Measurements from ENCODE around the gene SLC2A1. TPM values are rescaled to one million over a fixed set of nuclear protein-coding genes. Genes with fewer than 3 reads are reported as not detected.

The SLC2A1 gene
- total RNA-seq (ENCODE audit: low replicate concordance), result 303 and 720 TPM in 2 replicates

- peak; percentile 98 for DNase-seq (ENCODE audit: low spot score)
- peaks cover 72% of the 10 kb centered on the region for H3K79me2 ChIP-seq (ENCODE audit: low read depth)
- peaks cover 26% of the 10 kb centered on the region for H3F3A ChIP-seq (ENCODE audit: low read depth)
- Mint-ChIP-seq H3K36me3 (peaks cover 26% of the 10 kb centered on the region), H3K27me3 (ENCODE audit: insufficient read depth, low read depth) (peaks cover 18% of the 10 kb centered on the region), H3K9me3 (no peaks in the 10 kb centered on the region), H3K4me1 (peaks cover 69% of the 10 kb centered on the region), H3K27ac (peak within 1 kb of the TSS; percentile 92), H3K4me3 (peak within 1 kb of the TSS; percentile 99)
- H3K27ac ChIP-seq, result peak within 1 kb of the TSS; percentile 84
- H3K27me3 ChIP-seq, result no peaks in the 10 kb centered on the region
- TF ChIP-seq EZH2 (IDR thresholded peaks at IDR 0.05) (peak; percentile 33), EZH2phosphoT487 (IDR thresholded peaks at IDR 0.05) (no peak), CTCF (IDR thresholded peaks at IDR 0.05) (no peak)
- peaks cover 60% of the 10 kb centered on the region for H3K4me1 ChIP-seq
- H3K4me3 ChIP-seq, result peak within 1 kb of the TSS; percentile 100
- peak within 1 kb of the TSS; percentile 82 for H3K9ac ChIP-seq
- no peaks in the 10 kb centered on the region for H3K9me3 ChIP-seq (ENCODE audit: low read depth)
- no peak within 1 kb of the TSS for H2AFZ ChIP-seq (replicated peaks)
- H3K36me3 ChIP-seq, result peaks cover 3% of the 10 kb centered on the region
- peak within 1 kb of the TSS; percentile 100 for H3K4me2 ChIP-seq
- H4K20me1 ChIP-seq (ENCODE audit: low read depth), result peaks cover 49% of the 10 kb centered on the region
These were observed at the start of gene SLC2A1 for GRCh38 chr1:42958488-42959319. Gene SLC2A1, minus strand, starts transcription at chr1:42958868. Its CDS starts 217 bp downstream, at chr1:42958651.

GRCh38 chr1:43007377-43008114 is 48.9 kb upstream of the SLC2A1 start:
- TF ChIP-seq CTCF (IDR thresholded peaks at IDR 0.05), result no peak
- TF ChIP-seq EZH2phosphoT487 (IDR thresholded peaks at IDR 0.05), result no peak
- no peak for TF ChIP-seq EZH2 (IDR thresholded peaks at IDR 0.05)
- peaks cover 4% of the 10 kb centered on the region for H3K36me3 Mint-ChIP-seq

GRCh38 chr1:43005460-43006361 is 47.0 kb upstream of the SLC2A1 start:
- H3K27ac Mint-ChIP-seq, result peak overlapping the region; percentile 98
- H3K4me1 Mint-ChIP-seq, result peaks cover 62% of the 10 kb centered on the region
- no peaks in the 10 kb centered on the region for H3K9me3 ChIP-seq (ENCODE audit: low read depth)
- H3K4me1 ChIP-seq, result peaks cover 51% of the 10 kb centered on the region
- no peaks in the 10 kb centered on the region for H3K79me2 ChIP-seq (ENCODE audit: low read depth)
- peaks cover 56% of the 10 kb centered on the region for H3F3A ChIP-seq (ENCODE audit: low read depth)
- TF ChIP-seq EZH2 (IDR thresholded peaks at IDR 0.05) (no peak), CTCF (IDR thresholded peaks at IDR 0.05) (no peak), EZH2phosphoT487 (IDR thresholded peaks at IDR 0.05) (no peak)
- peaks cover 4% of the 10 kb centered on the region for H3K27me3 Mint-ChIP-seq (ENCODE audit: insufficient read depth, low read depth)
- no peaks in the 10 kb centered on the region for H3K36me3 ChIP-seq
- H4K20me1 ChIP-seq (ENCODE audit: low read depth), result no peaks in the 10 kb centered on the region
- no peak overlapping the region for H3K4me3 ChIP-seq
- H3K4me3 Mint-ChIP-seq, result peak overlapping the region; percentile 44
- no peak overlapping the region for H3K9ac ChIP-seq
- H3K27me3 ChIP-seq, result no peaks in the 10 kb centered on the region
- H2AFZ ChIP-seq (replicated peaks), result no peak overlapping the region
- H3K4me2 ChIP-seq, result peak overlapping the region; percentile 40
- DNase-seq (ENCODE audit: low spot score), result peak; percentile 88
- H3K27ac ChIP-seq, result peak overlapping the region; percentile 77
- peaks cover 3% of the 10 kb centered on the region for H3K9me3 Mint-ChIP-seq
- H3K36me3 Mint-ChIP-seq, result peaks cover 1% of the 10 kb centered on the region

More at GRCh38 chr1:43007377-43008114, 48.9 kb upstream of the SLC2A1 start:
- Histone ChIP-seq H3K4me2 (peak overlapping the region; percentile 73), H3K36me3 (no peaks in the 10 kb centered on the region), H4K20me1 (ENCODE audit: low read depth) (no peaks in the 10 kb centered on the region), H3K9ac (peak overlapping the region; percentile 55), H3K4me1 (peaks cover 51% of the 10 kb centered on the region), H3K79me2 (ENCODE audit: low read depth) (no peaks in the 10 kb centered on the region), H3K27ac (peak overlapping the region; percentile 100), H3K27me3 (no peaks in the 10 kb centered on the region), H2AFZ (replicated peaks) (no peak overlapping the region), H3K9me3 (ENCODE audit: low read depth) (no peaks in the 10 kb centered on the region), H3F3A (ENCODE audit: low read depth) (peaks cover 56% of the 10 kb centered on the region), H3K4me3 (peak overlapping the region; percentile 31)
- Mint-ChIP-seq H3K27me3 (ENCODE audit: insufficient read depth, low read depth) (peaks cover 4% of the 10 kb centered on the region), H3K9me3 (no peaks in the 10 kb centered on the region), H3K4me3 (peak overlapping the region; percentile 80), H3K27ac (peak overlapping the region; percentile 100), H3K4me1 (peaks cover 77% of the 10 kb centered on the region)
- peak; percentile 92 for DNase-seq (ENCODE audit: low spot score)

All from neural progenitor cell (in vitro differentiated cells).